ENCODE results near the gene ZNF506.

DNA sequence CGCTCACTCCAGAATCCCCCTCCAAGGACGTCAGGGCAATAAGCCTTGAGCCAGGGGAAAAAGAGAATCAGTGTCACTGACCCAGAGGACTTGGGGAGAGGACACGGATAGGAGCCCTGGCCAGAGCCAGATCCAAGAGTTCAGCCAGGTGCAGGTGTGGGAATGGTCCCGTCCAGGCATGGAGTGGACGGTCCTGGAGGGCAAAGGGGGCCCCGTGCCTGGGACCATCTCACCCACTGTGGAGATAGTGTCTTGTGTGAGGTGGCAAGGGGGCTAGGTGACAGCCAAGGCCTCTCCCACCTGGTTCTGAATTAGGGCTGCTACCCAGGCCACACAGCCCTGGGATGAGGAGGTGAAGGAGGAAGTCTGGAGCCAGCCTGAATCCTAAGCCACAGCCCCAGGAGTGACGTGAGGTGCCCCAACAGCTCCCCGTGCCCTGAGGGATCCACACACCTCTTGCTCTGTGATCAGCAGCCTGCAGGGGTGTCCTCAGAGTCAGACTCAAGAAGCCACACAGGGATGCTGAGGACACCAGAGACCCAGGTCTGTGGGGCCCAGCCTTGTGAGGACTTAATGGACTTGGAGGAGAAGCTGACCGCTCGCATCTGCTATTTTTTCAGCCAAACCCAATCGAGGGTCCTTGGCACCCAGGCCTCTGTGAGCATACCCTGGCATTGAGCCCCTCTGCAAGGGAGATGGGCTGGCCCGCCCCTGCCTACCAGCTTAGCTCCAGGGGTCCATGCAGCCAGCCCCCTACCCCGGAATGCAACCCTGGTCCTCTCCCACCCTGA lies 72.2 kb downstream of the ZNF506 start:
- TF ChIP-seq EZH2phosphoT487 (IDR thresholded peaks at IDR 0.05; ENCODE audit: unreplicated experiment) (no peak), ZNF331 (CRISPR knock-in tag; IDR thresholded peaks at IDR 0.05; ENCODE audit: low read depth) (no peak), STAT1 (IDR thresholded peaks at IDR 0.05; ENCODE audit: unreplicated experiment) (no peak), POLR2AphosphoS5 (IDR thresholded peaks at IDR 0.05; ENCODE audit: low read depth) (no peak), EZH2 (IDR thresholded peaks at IDR 0.05; ENCODE audit: low read depth, unreplicated experiment) (no peak), CREB1 (CRISPR knock-in tag; IDR thresholded peaks at IDR 0.05; ENCODE audit: low read depth) (no peak), ZNF114 (CRISPR knock-in tag; IDR thresholded peaks at IDR 0.05) (no peak), JUNB (IDR thresholded peaks at IDR 0.05; ENCODE audit: unreplicated experiment) (no peak), NANOG (IDR thresholded peaks at IDR 0.05; ENCODE audit: borderline replicate concordance) (no peak)
- TF ChIP-seq, protein P1, sequence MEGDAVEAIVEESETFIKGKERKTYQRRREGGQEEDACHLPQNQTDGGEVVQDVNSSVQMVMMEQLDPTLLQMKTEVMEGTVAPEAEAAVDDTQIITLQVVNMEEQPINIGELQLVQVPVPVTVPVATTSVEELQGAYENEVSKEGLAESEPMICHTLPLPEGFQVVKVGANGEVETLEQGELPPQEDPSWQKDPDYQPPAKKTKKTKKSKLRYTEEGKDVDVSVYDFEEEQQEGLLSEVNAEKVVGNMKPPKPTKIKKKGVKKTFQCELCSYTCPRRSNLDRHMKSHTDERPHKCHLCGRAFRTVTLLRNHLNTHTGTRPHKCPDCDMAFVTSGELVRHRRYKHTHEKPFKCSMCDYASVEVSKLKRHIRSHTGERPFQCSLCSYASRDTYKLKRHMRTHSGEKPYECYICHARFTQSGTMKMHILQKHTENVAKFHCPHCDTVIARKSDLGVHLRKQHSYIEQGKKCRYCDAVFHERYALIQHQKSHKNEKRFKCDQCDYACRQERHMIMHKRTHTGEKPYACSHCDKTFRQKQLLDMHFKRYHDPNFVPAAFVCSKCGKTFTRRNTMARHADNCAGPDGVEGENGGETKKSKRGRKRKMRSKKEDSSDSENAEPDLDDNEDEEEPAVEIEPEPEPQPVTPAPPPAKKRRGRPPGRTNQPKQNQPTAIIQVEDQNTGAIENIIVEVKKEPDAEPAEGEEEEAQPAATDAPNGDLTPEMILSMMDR (conservative IDR thresholded peaks at IDR 0.05; ENCODE audit: low read depth in 2 of 2), result no peak
- TF ChIP-seq, protein P2, sequence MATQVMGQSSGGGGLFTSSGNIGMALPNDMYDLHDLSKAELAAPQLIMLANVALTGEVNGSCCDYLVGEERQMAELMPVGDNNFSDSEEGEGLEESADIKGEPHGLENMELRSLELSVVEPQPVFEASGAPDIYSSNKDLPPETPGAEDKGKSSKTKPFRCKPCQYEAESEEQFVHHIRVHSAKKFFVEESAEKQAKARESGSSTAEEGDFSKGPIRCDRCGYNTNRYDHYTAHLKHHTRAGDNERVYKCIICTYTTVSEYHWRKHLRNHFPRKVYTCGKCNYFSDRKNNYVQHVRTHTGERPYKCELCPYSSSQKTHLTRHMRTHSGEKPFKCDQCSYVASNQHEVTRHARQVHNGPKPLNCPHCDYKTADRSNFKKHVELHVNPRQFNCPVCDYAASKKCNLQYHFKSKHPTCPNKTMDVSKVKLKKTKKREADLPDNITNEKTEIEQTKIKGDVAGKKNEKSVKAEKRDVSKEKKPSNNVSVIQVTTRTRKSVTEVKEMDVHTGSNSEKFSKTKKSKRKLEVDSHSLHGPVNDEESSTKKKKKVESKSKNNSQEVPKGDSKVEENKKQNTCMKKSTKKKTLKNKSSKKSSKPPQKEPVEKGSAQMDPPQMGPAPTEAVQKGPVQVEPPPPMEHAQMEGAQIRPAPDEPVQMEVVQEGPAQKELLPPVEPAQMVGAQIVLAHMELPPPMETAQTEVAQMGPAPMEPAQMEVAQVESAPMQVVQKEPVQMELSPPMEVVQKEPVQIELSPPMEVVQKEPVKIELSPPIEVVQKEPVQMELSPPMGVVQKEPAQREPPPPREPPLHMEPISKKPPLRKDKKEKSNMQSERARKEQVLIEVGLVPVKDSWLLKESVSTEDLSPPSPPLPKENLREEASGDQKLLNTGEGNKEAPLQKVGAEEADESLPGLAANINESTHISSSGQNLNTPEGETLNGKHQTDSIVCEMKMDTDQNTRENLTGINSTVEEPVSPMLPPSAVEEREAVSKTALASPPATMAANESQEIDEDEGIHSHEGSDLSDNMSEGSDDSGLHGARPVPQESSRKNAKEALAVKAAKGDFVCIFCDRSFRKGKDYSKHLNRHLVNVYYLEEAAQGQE (IDR thresholded peaks at IDR 0.05; ENCODE audit: unreplicated experiment), result no peak
- TF ChIP-seq, protein P3, sequence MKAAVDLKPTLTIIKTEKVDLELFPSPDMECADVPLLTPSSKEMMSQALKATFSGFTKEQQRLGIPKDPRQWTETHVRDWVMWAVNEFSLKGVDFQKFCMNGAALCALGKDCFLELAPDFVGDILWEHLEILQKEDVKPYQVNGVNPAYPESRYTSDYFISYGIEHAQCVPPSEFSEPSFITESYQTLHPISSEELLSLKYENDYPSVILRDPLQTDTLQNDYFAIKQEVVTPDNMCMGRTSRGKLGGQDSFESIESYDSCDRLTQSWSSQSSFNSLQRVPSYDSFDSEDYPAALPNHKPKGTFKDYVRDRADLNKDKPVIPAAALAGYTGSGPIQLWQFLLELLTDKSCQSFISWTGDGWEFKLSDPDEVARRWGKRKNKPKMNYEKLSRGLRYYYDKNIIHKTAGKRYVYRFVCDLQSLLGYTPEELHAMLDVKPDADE (IDR thresholded peaks at IDR 0.05), result no peak
- TF ChIP-seq, protein P4, sequence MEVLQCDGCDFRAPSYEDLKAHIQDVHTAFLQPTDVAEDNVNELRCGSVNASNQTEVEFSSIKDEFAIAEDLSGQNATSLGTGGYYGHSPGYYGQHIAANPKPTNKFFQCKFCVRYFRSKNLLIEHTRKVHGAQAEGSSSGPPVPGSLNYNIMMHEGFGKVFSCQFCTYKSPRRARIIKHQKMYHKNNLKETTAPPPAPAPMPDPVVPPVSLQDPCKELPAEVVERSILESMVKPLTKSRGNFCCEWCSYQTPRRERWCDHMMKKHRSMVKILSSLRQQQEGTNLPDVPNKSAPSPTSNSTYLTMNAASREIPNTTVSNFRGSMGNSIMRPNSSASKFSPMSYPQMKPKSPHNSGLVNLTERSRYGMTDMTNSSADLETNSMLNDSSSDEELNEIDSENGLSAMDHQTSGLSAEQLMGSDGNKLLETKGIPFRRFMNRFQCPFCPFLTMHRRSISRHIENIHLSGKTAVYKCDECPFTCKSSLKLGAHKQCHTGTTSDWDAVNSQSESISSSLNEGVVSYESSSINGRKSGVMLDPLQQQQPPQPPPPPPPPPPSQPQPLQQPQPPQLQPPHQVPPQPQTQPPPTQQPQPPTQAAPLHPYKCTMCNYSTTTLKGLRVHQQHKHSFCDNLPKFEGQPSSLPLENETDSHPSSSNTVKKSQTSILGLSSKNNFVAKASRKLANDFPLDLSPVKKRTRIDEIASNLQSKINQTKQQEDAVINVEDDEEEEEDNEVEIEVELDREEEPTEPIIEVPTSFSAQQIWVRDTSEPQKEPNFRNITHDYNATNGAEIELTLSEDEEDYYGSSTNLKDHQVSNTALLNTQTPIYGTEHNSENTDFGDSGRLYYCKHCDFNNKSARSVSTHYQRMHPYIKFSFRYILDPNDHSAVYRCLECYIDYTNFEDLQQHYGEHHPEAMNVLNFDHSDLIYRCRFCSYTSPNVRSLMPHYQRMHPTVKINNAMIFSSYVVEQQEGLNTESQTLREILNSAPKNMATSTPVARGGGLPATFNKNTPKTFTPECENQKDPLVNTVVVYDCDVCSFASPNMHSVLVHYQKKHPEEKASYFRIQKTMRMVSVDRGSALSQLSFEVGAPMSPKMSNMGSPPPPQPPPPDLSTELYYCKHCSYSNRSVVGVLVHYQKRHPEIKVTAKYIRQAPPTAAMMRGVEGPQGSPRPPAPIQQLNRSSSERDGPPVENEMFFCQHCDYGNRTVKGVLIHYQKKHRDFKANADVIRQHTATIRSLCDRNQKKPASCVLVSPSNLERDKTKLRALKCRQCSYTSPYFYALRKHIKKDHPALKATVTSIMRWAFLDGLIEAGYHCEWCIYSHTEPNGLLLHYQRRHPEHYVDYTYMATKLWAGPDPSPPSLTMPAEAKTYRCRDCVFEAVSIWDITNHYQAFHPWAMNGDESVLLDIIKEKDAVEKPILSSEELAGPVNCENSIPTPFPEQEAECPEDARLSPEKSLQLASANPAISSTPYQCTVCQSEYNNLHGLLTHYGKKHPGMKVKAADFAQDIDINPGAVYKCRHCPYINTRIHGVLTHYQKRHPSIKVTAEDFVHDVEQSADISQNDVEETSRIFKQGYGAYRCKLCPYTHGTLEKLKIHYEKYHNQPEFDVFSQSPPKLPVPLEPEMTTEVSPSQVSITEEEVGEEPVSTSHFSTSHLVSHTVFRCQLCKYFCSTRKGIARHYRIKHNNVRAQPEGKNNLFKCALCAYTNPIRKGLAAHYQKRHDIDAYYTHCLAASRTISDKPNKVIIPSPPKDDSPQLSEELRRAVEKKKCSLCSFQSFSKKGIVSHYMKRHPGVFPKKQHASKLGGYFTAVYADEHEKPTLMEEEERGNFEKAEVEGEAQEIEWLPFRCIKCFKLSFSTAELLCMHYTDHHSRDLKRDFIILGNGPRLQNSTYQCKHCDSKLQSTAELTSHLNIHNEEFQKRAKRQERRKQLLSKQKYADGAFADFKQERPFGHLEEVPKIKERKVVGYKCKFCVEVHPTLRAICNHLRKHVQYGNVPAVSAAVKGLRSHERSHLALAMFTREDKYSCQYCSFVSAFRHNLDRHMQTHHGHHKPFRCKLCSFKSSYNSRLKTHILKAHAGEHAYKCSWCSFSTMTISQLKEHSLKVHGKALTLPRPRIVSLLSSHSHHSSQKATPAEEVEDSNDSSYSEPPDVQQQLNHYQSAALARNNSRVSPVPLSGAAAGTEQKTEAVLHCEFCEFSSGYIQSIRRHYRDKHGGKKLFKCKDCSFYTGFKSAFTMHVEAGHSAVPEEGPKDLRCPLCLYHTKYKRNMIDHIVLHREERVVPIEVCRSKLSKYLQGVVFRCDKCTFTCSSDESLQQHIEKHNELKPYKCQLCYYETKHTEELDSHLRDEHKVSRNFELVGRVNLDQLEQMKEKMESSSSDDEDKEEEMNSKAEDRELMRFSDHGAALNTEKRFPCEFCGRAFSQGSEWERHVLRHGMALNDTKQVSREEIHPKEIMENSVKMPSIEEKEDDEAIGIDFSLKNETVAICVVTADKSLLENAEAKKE (CRISPR knock-in tag; IDR thresholded peaks at IDR 0.05), result no peak

All from GM23338 (cell line).